Putamen (tissue), 1 donor: ENCODE measurements around the gene POU2AF1.

Experiments
- DNase-seq: peaks from one replicate; pipeline ENCODE4 v3.0.0-alpha.2; 2016; ENCODE audit warnings: low spot score

The POU2AF1 gene

GRCh38 chr11:111361052-111361801, 17.8 kb downstream of the POU2AF1 start:
- DNase-seq, result no peak

- DNase-seq, result no peak
Measured at GRCh38 chr11:111360150-111361043, 18.7 kb downstream of the POU2AF1 start.

- no peak for DNase-seq
Measured at GRCh38 chr11:111359223-111360149, 19.6 kb downstream of the POU2AF1 start.

- no peak for DNase-seq
Measured at GRCh38 chr11:111358038-111359001, 20.8 kb downstream of the POU2AF1 start.

GRCh38 chr11:111357150-111358037, 21.7 kb downstream of the POU2AF1 start:
- DNase-seq, result no peak

GRCh38 chr11:111356660-111357048, 22.4 kb downstream of the POU2AF1 start:
- DNase-seq, result no peak

GRCh38 chr11:111355956-111356659, 23.0 kb downstream of the POU2AF1 start:
- no peak for DNase-seq

- DNase-seq, result no peak
Measured at GRCh38 chr11:111355101-111355500, 24.0 kb downstream of the POU2AF1 start.

- no peak for DNase-seq
Measured at GRCh38 chr11:111354601-111354891, 24.5 kb downstream of the POU2AF1 start.

GRCh38 chr11:111353776-111354600, 25.1 kb downstream of the POU2AF1 start:
- DNase-seq, result no peak

- DNase-seq, result no peak
Measured at GRCh38 chr11:111352935-111353710, 26.0 kb downstream of the POU2AF1 start.

- DNase-seq, result no peak
Measured at GRCh38 chr11:111352231-111352746, 26.8 kb downstream of the POU2AF1 start.

- no peak for DNase-seq
Measured at GRCh38 chr11:111351374-111352055, 27.6 kb downstream of the POU2AF1 start.

- DNase-seq, result no peak
Measured at GRCh38 chr11:111350811-111351210, 28.3 kb downstream of the POU2AF1 start.

GRCh38 chr11:111349191-111349695, 29.8 kb downstream of the POU2AF1 start:
- no peak for DNase-seq

- DNase-seq, result no peak
Measured at GRCh38 chr11:111348147-111348546, 30.9 kb downstream of the POU2AF1 start.

- no peak for DNase-seq
Measured at GRCh38 chr11:111347723-111348115, 31.4 kb downstream of the POU2AF1 start.
